HCT116 (cell line): Measurements from ENCODE around the gene ITPKB. TPM values are rescaled to one million over a fixed set of nuclear protein-coding genes. Genes with fewer than 3 reads are reported as not detected.

Experiments used
- total RNA-seq: library from RNA; stranded (reverse); gene quantifications from one replicate; pipeline ENCODE4 v1.2.1, GENCODE V29; 2021; ENCODE audit not compliant: unreplicated experiment

Gene ITPKB
- total RNA-seq, 1 experiment from 2014 or later: 4.4 TPM

Other genes starting within 250 kb of the ITPKB start
- not detected for gene STUM, start 190.5 kb downstream of the ITPKB start, total RNA-seq
- gene PSEN2, start 131.3 kb upstream of the ITPKB start, total RNA-seq: 28.5 TPM
- gene COQ8A, start 201.0 kb upstream of the ITPKB start, total RNA-seq: 35.3 TPM